ENCODE results near the gene ZNF791.
"Not testable (repeated sequence)": the region's sequence is repeated elsewhere in the genome, so short reads cannot be mapped to it uniquely, and the experiment has no call there.

Gene ZNF791

DNA sequence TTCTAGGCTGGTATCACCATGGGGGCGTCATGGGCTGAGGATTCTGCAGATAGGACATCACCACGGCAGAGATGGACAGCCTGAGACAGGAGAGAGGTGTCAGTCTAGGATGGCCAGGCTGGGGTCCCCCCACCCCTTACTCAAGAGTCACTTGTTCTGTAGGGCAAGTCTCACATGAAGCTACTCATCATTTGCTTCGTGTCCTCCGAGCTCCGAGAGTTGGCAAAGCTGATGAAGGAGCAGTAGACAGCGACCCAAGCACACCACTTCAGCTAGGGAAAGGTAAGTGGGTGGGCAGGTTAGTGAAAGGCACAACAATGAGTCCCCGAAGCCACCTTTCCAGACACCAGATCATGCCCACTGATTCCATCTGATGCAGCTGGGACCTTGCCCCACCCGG, 57.6 kb downstream of the ZNF791 start:
- DNase-seq = no peak

- peak; percentile 68 for DNase-seq
These were observed 58.2 kb downstream of the ZNF791 start for GRCh38 chr19:12668932-12669269.

- DNase-seq = peak; percentile 71
These were observed 58.8 kb downstream of the ZNF791 start for GRCh38 chr19:12669270-12670158.

- DNase-seq = no peak
These were observed 59.6 kb downstream of the ZNF791 start for GRCh38 chr19:12670159-12670928.

DNA sequence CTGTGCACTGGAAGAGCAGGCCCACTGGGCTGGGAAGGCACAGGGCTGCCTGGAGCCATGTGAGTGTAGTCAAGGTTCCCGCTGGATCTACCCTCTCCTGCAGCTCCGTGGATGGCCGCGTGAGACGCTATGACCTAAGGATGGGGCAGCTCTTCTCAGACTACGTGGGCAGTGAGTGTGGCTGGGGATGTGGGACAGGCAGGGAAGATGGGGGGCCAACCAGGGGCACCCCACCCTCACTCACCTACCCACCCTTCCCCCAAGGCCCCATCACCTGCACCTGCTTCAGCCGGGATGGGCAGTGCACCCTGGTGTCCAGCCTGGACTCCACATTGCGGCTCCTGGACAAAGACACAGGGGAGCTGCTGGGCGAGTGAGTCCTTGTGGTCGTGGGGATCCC, 62.0 kb downstream of the ZNF791 start:
- no peak for DNase-seq

GRCh38 chr19:12675399-12675798, 64.7 kb downstream of the ZNF791 start:
- DNase-seq = no peak

- no peak for DNase-seq
These were observed 65.2 kb downstream of the ZNF791 start for GRCh38 chr19:12675940-12676339.

- DNase-seq = peak; percentile 83
These were observed 65.7 kb downstream of the ZNF791 start for GRCh38 chr19:12676384-12676792.

DNA sequence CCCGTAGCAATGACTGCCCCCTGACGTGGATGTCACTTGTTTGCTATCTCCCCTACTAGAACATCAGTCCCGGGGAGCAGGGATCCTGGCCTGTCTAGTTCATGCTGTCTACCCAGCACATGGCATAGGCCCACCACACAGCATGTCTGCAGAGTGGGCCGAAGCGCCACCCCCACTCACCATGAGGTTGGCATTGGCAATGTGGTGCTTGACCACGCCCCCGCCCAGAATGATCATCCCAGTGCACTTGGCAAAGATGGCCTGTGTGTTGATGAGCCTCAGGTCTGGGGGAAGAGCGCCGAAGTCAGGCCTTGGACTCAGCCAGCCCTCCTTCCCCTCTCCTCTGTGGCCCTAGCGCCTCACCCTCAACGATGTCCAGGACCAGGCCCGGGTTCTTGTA, 66.2 kb downstream of the ZNF791 start:
- DNase-seq = no peak

GRCh38 chr19:12678039-12678438, 67.3 kb downstream of the ZNF791 start:
- DNase-seq = not testable (repeated sequence)

DNA sequence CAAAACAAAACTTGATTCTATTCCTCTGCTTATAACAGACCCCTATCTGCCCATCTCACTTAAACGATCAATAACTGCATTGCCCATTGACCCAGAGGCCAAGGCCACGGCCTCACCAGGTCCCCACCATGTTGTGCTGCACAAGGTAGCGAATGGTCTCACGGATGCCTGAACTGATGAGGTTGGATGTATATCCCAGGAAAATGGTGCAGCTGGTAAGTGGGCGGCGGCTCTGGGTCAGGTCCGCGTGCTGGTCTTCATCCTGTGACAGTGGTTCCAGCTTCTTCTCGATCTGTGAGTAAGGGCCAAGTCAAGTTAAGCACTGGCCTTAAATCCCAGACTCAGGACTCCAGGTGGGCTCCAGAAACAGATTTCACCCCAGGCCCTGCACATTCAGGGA, 69.3 kb downstream of the ZNF791 start:
- DNase-seq = no peak

DNA sequence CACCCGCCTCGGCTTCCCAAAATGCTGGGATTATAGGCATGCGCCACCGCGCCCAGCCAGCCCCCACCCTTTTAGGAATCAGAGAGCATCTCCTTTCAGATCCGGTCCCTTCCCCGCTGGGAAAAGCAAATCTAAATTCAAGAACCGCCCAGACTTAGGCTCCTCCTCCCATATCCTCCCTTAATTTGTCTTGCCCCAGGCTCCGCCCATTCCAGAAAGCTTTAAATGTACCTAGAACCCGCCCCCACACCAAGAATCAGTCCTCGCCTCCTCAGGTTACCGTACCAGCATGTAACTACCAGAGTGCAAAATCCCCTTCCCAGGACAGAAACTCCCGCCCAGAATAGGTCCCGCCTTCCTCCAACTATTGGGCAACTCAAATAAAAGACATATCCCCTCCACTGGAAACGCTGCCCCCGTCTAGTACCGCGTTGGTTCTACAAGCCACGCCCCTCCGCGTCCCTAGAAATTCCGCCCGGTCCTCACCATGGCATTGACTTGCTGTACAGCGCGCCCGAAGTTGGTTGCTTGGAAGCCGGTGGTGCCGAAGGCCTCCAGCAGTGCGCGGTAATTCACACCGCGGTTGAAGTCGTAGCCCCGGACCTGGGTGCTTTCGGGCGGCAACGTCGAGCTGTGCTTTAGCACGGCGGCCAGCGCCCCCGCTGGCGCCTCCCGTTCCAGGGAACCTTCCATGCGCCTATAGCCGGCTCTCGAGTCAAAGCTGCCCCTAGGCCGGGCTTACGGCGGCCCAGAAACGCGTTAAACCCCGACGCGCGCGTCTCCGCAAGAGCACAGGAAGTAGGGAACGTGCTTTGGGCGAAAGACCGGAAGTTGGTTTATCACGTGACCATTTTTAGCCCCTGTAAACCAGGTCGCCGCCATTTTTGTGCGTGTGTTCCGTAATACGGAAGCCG, 70.6 kb downstream of the ZNF791 start, which contains the start of gene DHPS:
DHPS (minus strand) TSS at position 807 of the 914 bp plus-strand sequence; CDS start at position 693, 114 bp downstream.
- DNase-seq = peak; percentile 89

Measured in stimulated activated naive CD4-positive, alpha-beta T cell treated with Interleukin-2 at 50 U/mL for 16 hours (primary cell).